ENCODE measurements around the gene MNT.

The MNT gene

DNA sequence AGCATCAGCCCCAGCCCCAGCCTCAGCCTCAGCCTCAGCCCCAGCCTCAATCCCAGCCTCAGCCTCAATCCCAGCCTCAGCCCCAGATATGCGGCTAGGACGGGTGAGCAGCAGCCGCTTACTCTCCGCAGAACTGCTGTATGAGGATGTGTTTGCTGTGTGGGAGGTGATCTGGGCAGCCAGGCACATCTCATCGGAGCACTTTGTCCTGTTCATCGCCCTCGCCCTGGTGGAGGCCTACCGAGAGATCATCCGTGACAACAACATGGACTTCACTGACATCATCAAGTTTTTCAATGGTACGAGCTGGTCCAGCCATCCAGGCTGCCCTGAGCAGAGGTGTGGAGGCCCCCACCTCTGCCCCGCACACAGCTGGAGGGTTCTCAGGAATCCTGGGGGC lies 22.0 kb downstream of the MNT start:
- no peak overlapping the region for H3K4me3 ChIP-seq (ENCODE audit: low read length)
- TF ChIP-seq, protein P1, sequence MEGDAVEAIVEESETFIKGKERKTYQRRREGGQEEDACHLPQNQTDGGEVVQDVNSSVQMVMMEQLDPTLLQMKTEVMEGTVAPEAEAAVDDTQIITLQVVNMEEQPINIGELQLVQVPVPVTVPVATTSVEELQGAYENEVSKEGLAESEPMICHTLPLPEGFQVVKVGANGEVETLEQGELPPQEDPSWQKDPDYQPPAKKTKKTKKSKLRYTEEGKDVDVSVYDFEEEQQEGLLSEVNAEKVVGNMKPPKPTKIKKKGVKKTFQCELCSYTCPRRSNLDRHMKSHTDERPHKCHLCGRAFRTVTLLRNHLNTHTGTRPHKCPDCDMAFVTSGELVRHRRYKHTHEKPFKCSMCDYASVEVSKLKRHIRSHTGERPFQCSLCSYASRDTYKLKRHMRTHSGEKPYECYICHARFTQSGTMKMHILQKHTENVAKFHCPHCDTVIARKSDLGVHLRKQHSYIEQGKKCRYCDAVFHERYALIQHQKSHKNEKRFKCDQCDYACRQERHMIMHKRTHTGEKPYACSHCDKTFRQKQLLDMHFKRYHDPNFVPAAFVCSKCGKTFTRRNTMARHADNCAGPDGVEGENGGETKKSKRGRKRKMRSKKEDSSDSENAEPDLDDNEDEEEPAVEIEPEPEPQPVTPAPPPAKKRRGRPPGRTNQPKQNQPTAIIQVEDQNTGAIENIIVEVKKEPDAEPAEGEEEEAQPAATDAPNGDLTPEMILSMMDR (conservative IDR thresholded peaks at IDR 0.05; ENCODE audit: low read length) = no peak
- no peak for DNase-seq (ENCODE audit: low read depth)

DNA sequence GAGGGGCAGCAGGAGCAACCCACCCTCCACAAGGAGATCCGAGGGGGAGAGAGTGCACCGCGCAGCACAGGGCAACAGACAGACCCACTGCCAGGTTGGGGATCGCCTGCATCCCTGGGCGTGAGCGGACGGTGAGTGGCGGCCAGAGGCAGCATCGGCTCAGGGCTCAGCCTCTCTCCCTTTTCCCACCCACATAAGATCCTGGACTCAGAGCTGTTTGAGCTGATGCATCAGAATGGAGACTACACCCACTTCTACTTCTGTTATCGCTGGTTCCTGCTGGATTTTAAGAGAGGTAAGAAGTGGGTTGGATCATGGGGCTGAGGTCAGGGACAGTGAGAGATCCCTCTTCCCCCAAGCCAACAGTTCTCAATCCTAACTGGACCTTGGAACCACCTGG lies 23.2 kb downstream of the MNT start:
- TF ChIP-seq, protein P1 (conservative IDR thresholded peaks at IDR 0.05; ENCODE audit: low read length) = no peak
- no peak for DNase-seq (ENCODE audit: low read depth)
- H3K4me3 ChIP-seq (ENCODE audit: low read length) = no peak overlapping the region

GRCh38 chr17:2376107-2376506 lies 24.8 kb downstream of the MNT start:
- no peak for DNase-seq (ENCODE audit: low read depth)
- H3K4me3 ChIP-seq (ENCODE audit: low read length) = no peak overlapping the region
- TF ChIP-seq, protein P1 (conservative IDR thresholded peaks at IDR 0.05; ENCODE audit: low read length) = no peak

- no peak for DNase-seq (ENCODE audit: low read depth)
- TF ChIP-seq, protein P1 (conservative IDR thresholded peaks at IDR 0.05; ENCODE audit: low read length) = no peak
- H3K4me3 ChIP-seq (ENCODE audit: low read length) = no peak overlapping the region
Measured at GRCh38 chr17:2375406-2375805, 25.5 kb downstream of the MNT start.

GRCh38 chr17:2374549-2375285 lies 26.1 kb downstream of the MNT start:
- no peak overlapping the region for H3K4me3 ChIP-seq (ENCODE audit: low read length)
- DNase-seq (ENCODE audit: low read depth) = no peak
- TF ChIP-seq, protein P1 (conservative IDR thresholded peaks at IDR 0.05; ENCODE audit: low read length) = no peak

DNA sequence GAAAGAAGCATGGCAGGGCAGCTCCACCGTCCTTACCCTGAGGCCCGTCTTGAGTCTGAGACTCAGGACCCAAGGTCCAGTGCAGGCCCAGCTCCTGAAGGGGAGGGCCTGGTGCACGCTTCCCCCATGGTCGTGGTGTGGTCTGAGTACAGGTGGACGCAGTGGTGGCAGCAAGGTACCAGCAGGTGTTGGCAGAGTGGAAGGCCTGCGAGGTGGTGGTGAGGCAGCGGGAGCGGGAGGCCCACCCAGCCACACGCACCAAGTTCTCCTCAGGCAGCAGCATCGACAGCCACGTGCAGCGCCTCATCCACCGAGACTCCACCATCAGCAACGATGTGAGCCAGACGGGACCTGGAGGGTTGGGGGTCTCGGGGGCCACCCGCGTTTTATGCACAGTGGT lies 27.7 kb downstream of the MNT start:
- H3K4me3 ChIP-seq (ENCODE audit: low read length) = no peak overlapping the region
- DNase-seq (ENCODE audit: low read depth) = no peak
- TF ChIP-seq, protein P1 (conservative IDR thresholded peaks at IDR 0.05; ENCODE audit: low read length) = no peak

DNA sequence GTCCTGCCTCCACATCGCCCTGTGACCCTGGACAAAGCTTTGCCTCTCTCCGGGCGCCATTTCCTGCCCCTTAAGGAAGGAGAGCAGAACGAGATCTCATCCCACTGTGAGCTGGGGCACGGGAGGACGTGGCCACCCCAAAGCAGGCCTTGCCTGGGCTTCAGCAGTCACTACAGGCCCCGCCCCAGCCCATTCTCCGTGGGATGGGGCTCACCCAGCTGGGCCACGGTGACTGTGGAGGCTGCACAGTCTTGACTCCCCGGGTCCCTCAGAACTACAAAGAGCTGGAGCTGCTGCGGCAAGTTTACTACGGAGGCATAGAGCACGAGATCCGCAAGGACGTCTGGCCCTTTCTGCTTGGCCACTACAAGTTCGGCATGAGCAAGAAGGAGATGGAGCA lies 28.2 kb downstream of the MNT start:
- no peak for DNase-seq (ENCODE audit: low read depth)
- H3K4me3 ChIP-seq (ENCODE audit: low read length) = no peak overlapping the region
- TF ChIP-seq, protein P1 (conservative IDR thresholded peaks at IDR 0.05; ENCODE audit: low read length) = no peak
